HG02759 (cell line): ENCODE results near the gene CHIT1.
"Not testable (repeated sequence)": the region's sequence is repeated elsewhere in the genome, so short reads cannot be mapped to it uniquely, and the experiment has no call there.

Source experiments
- ATAC-seq: cut with Tn5 transposase; IDR thresholded peaks from one replicate; pipeline ENCODE4 v1.9.1; 2021; ENCODE audit warnings: mild to moderate bottlenecking, moderate library complexity; ENCODE audit not compliant: unreplicated experiment

Gene CHIT1

DNA sequence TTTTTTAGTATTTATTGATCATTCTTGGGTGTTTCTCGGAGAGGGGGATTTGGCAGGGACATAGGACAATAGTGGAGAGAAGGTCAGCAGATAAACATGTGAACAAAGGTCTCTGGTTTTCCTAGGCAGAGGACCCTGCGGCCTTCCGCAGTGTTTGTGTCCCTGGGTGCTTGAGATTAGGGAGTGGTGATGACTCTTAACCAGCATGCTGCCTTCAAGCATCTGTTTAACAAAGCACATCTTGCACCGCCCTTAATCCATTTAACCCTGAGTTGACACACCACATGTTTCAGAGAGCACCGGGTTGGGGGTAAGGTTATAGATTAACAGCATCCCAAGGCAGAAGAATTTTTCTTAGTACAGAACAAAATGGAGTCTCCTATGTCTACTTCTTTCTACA, 36.7 kb upstream of the CHIT1 start:
- not testable (repeated sequence) for ATAC-seq

DNA sequence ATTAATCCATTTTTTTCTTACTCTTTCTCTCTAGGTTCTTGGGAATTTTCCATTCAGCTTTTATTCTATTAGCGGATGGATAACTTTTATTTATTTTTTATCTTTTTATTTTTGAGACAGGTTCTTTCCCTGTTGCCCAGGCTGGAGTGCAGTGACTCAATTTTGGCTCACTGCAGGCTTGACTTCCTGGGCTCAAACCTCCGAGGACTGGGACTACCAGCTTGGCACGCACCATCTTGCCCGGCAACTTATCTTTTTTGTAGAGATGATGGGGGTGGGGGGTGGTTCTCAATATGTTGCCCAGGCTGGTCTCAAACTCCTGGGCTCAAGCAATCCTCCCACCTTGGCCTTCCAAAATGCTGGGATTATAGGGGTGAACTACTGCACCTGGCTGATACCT, 36.1 kb upstream of the CHIT1 start:
- ATAC-seq, result no peak

DNA sequence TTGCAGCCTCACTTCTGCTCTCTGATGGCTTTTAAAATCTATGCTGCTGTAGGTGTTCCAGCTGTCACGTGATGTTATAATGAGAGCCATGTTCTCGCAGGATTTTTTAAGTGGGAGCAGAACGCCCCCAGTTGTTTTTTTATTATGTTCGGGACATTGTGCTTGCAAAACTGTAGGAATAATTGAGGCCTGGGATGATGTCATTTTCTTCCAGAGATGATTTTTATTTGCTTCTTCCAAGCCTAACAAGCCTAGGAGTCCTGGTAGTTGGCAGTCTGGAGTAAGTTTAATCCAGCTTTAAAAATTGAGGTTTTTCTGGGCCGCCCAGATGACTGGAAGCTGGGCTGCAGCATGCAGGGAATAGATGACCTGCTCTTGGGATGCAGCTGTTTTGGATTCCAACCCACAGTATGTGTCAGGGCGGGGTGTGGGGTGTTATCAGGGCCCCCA, 34.6 kb upstream of the CHIT1 start:
- ATAC-seq, result no peak

DNA sequence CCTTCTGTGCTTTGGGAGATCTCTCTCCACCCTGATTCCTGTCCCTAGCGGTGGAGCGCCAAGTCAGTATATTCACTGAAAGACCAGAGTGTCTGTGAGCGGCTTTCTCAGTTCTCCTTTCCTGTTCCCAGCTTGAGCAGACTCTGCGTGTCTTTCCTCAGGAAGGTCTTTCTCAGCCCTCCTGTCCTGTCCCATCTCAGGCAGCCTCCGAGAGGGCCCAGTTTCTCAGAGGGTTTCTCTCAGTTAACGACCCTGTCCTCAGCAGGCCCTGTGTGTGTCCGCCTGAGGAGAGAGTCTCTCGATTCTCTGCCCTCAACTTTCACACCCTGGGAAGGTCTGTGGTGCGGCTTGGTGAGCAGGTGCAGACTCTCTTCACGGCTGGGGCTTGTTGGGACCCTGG, 34.0 kb upstream of the CHIT1 start:
- no peak for ATAC-seq

DNA sequence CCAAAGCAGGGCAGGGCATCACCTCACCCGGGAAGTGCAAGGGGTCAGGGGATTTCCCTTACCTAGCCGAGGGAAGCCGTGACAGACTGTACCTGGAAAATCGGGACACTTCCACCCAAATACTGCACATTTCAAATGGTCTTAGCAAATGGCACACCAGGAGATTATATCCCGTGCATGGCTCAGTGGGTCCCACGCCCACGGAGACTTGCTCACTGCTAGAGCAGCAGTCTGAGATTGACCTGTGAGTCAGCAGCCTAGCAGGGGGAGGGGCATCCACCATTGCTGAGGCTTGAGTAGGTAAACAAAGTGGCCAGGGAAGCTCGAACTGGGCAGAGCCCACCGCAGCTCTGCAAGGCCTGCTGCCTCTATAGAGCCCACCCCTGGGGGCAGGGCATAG, 27.2 kb upstream of the CHIT1 start:
- ATAC-seq, result not testable (repeated sequence)

DNA sequence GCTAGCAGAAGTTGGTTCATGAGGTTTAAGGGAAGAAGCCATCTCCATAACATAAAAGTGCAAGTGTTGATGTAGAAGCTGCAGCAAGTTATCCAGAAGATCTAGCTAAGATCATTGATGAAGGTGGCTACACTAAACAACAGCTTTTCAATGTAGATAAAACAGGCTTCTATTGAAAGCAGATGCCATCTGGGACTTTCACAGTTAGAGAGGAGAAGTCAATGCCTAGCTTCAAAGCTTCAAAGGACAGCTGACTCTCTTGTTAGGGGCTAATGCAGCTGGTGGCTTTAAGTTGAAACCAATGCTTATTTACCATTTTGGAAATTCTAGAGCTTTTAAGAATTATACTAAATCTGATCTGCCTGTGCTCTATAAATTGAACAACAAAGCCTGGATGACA, 25.3 kb upstream of the CHIT1 start:
- ATAC-seq, result not testable (repeated sequence)

DNA sequence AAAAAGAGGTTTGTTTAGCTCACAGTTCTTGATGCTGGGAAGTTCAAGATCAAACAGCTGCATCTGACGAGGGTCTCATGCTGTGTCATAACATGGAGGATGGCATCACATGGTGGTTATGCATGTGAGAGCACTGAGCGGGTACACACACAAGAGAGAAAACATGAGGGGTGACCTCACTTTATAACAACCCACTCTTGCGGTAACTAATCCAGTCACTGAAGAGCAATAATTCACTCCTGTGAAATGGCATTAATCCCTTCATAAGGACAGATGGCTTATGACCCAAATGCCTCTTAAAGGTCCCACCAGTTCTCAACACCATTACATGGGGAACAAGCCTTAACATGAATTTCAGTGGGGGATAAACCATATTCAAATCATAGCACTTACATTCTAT, 23.2 kb upstream of the CHIT1 start:
- ATAC-seq, result no peak

DNA sequence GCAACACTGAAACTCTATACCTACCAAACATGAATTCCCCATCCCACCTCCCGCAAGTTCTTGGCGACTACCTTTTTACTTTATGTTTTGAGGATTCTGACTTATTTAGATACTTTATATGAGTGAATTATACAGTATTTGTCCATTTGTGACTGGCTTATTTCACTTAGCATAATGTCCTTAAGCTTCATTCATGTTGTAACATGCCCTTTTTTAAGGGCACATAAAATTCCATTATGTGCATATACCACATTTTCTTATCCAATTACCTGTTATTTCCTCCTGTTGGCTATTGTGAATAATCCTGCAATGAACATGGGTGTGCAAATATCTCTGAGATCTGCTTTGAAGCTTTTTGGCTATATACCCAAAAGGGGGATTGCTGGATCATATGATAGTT, 22.0 kb upstream of the CHIT1 start:
- no peak for ATAC-seq

DNA sequence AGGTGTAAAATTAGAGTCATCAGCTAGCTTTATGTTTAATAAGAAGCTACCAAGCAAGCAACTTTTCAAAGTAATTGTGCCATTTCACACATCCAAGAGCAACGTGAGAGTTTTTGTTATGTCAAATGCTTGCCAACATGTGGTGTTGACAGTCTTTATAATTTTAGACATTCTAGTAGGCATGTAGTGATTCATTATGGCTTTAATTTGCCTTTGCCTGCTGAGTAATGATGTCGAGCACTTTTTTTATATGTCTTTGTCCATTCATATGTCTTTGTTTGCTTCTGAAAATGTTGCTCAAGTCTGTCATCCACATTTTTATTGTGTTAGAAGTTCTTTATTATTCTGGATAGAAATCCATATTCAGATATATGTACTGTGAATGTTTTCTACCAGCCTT, 21.4 kb upstream of the CHIT1 start:
- ATAC-seq, result no peak

DNA sequence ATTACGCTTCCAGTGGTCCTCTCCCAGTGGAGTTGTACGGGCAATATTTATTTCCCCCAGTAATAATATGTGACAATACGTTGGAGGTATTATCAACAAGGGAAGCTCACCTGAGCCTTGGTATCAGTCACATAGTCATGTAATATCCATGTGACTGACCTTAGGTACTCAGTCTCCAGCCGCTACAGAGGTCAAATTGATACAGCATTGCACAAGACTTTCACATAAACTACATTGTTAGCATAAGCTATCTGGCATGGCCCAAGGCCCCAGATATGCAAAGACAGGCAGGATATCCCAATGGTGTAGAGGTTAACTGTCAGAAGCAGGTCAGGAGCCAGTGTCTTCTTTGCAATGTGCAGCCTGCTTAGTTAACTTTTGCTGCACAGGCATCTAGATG, 15.3 kb upstream of the CHIT1 start:
- ATAC-seq, result no peak

DNA sequence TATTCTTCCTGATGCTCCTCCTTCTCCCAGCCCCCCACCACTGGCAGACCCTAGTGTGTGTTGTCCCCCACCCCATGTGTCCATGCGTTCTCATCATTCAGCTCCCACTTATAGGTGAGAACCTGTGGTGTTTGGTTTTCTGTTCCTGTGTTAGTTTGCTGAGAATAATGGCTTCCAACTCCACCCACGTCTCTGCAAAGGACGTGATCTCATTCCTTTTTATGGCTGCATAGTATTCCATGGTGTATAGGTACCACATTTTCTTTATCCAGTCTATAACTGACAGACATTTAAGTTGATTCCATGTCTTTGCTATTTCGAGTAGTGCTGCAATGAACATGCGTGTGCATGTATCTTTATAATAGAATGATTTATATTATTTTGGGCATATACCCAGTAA, 12.2 kb upstream of the CHIT1 start:
- not testable (repeated sequence) for ATAC-seq

DNA sequence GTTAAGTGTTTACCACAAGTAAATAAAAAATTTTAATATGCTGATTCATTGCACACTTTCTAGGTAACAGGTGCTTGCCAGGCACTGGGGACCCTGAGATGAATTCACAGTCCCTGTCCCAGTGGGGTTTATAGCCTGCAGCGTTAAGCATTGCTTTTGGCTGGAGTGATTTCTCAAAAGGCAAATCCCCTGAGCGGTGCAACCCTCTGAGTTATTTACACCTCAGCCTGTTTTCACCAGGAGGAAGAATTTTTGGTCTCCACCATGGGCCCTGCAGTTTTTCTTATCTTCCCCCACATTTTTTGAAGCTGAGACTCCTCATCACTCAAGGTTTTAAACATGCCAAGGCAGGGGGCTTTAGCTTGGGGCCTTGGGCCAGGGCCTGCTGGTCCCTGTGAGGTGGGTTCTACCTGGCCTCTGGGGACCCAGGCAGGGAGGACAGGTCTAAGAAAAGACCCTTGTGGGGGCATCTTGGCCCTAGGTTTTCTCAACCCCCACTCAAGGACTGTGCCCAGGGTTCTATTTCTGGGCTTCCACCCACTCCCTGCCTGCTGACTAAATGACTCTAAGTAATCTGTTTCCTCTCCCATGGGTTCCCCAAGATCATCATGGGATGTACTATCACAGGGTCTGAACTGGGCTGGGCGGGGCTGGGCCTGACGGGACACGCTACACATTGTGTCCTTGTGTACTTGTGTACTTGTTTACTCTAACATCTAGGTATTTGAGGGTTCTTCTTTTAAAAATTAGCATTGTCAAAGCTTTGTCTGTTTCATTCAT, 10.2 kb upstream of the CHIT1 start:
- no peak for ATAC-seq

DNA sequence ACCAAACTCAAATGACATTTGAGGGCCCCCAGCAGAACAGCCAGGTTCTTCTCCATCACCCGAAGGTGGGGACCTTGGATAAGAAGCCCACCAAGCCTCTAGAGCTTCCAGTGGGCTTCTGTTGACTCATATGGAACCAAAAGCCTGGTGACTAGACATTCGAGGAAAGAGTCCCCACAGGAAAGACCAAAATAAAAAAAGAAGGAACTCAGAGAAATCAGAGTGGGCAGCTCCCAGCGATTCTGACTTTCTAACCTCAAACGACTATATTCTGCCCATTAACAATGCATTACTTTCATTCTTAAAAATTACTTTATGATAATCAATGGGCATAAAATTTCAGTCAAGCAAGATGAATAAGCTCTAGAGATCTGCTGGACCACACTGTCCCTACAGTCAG, 9.6 kb upstream of the CHIT1 start:
- ATAC-seq, result no peak

DNA sequence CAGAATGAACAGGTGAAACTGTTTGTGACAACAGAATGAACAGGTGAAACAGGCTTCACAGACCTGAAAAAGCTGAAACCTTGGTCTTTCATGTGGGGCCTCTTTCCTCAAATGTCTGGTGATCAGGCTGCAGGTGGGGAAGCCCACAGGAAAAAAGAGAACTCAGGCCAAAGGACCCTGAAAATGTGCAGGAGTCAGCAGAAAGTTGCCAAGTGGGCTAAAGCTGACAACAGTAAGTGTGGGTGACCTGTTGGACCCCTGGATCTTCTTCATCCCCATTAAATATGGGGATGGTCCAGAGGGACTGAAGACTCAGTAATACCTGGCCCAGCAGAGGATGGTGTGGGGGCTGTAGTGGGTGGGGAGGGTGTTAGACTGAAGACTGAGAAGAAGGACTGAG, 9.1 kb upstream of the CHIT1 start:
- ATAC-seq, result no peak

DNA sequence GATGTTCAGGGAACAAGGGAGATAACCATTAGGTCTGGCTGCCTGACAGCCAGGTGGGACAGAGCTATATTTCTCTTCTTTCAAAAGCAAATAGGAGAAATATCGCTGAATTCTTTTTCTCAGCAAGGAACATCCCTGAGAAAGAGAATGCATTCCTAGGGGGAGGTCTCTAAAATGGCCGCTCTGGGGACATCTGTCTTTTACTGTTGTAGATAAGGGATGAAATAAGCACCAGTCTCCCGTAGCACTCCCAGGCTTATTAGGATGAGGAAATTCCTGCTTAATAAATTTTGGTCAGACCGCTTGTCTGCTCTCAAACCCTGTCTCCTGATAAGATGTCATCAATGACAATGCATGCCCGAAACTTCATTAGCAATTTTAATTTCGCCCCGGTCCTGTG, 5.4 kb upstream of the CHIT1 start:
- ATAC-seq, result not testable (repeated sequence)

DNA sequence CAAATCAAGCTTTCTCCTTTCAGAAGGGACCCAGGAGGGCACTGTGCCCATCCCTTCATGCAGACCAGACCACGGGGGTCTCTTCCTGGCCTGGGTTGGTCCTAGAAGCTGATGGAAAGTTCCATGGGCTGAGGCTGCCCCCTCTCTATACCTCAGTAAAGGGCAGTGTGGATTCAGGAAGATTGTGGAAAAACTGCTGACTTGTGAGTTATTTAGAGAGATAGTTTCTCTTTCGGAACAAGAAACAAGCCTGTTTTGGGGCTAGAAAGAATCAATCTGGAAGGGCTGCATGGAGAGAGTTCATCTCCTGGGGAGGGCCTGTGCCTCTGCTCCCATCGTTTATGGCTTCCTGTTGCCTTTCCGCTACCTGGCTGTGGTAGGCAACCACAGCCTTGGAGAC, 803 bp downstream of the CHIT1 start:
- ATAC-seq, result no peak

DNA sequence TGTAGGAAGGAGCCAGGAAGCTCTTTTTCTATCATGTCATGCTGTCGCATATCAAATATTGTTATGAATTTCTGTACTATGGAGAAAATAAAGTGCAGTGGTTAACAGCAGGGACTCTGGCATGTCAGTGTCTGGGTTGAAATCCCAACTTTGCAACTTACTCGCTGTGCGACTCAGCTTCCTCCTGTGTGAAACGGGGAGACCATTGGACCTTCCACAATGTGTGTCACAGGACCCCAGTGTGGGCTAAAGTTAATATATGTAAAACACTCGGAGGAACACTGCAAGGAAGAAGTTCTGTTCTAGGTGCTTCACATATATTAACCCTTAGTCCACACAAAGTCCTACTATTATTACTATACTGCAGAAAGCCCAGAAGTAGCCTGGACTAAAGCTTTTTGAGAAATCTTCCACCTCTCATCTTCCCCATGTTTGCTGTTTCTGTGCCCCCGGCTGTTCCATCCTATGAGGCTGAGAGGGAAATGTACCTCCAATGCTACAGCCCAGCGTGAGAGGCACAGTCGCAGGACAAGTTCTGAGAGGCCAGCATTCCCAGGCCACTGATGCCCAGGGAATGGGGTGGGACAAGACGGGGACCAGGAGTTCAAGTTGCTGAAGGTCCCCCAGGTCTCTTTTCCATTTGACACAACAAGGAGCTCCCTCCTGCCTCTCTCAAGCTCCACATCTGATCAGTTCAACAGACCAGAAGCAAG, 1.9 kb downstream of the CHIT1 start:
- ATAC-seq, result no peak

DNA sequence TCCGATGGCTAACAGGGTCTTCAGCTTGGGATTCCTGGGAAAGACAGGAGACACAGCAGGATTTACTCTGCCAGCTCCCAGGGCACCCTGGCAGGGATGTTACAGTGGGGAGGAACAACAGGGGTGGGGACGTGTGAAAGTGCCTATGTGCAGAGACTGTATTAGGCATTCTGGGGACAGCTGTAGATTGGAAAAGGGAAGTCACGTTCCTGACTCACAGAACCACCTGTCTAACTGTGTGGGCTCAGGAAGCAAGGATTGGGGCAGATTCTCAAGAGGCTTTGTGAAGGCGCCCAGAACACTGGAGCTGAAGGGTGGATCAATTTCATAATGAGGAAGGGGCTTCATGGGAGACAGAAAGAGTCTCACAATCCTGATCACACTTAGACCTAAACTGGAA, 4.4 kb downstream of the CHIT1 start:
- ATAC-seq, result no peak

DNA sequence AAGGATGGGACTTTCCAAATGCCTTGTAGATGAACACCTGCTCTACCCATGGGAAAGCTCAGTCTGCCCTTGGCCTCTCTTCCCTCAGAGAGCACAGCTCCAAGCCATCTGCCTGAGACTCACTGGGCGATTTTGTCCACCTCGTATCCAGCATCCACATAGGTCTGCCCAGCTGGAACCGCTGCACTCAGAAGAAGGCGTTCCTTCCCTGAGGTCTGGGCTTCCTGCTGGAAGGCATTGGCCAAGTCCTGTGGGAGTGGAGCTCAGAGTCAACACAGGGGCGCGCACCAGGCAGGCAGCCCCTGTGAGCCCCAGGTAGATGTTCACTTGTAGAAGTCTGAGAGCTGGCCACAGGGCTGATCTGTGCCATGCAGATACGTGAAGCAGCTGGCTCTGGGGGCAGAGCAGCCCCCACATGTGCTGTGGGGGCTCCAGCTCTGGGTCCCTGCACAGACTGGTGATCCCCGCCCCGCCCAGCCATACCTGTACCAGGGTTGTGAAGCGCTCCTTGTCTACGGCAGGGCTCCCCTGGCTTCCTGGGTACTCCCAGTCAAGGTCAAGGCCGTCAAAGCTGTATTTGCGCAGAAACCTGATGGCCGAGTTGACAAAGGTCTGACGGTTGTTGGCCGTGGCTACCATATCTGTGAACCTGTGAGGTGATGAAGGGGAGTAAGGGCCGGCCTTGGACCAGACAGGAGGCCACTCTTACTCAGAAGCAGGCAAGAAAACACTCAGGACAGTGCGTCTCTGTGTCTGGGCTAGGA, 6.3 kb downstream of the CHIT1 start:
- ATAC-seq, result no peak

DNA sequence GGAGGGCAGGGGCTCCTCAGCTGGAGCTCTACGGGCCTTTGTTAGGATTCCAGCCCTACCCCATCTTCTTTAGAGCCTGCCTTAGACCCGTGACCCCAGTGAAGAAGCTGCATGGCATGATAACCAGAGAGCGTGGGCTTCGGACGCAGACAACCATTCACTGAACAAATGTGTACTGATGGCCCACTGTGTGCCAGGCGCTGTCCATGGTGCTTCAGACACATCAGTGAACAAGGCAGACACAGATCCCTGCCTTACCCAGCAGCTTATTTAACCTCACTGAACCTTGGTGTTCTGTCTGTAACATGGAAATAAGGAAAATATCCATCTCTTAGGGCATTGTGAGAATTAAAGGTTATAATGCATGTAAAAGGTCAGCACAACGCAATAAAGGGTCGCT, 9.5 kb downstream of the CHIT1 start:
- no peak for ATAC-seq

DNA sequence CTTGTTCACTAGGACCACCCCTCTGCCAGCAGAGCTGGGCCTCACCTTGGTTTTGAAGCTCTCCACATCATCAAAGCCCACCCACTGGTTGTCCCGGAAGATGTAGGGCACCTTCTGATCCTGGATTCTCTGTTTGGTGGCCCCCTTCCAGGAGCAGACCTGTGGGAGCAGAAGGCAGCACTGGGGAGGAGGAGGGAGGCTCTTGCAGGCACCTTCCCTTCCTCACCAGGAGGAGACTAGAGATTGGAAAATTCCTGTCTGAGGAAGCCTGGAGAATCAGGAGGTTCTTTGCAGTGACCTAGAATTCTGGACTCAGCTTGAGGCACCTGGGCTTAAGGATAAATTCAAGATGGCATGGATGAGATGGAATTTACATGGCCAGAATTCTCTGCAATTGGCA, 10.3 kb downstream of the CHIT1 start:
- no peak for ATAC-seq

DNA sequence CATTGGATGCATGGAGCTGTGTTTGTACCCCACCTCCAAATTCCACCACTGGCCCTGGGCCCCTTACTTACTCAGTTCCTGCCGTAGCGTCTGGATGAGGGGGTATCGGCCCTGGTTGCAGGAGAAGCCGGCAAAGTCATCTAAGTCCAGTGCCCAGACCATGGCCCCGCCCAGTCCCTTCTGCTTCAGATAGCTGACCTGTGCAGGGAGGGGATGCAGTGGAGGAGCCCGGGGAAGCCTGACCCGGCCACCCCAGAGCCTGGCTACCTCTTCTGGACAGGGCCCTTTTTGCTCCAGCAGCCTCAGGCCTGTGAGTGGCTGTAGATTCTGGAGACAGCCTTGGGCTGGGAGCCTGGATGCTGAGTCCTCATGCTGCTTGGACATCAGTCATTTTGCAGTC, 11.8 kb downstream of the CHIT1 start:
- ATAC-seq, result no peak
